Endothelial cell of umbilical vein (primary cell): ENCODE results near the gene LARP6. TPM values are rescaled to one million over a fixed set of nuclear protein-coding genes. Genes with fewer than 3 reads are reported as not detected.

Experiments used
- BruUV-seq: library from RNA; stranded (reverse); fragments of 400-500 nt; replicated peaks from 2 replicates; lab custom pipeline; 2021; lab: Mats Ljungman, UMichigan
- CTCF ChIA-PET: fragments of 300-600, 350-600 bp; sonication (Branson Sonifier 250); formaldehyde crosslinking; loops from one replicate; lab custom pipeline; 2021; ENCODE audit warnings: antibody characterized with exemption, inconsistent platforms; lab: Charles Lee
- POLR2A ChIA-PET: fragments of 300-600, 350-600 bp; sonication (Branson Sonifier 250); formaldehyde crosslinking; loops from one replicate; lab custom pipeline; 2021; ENCODE audit warnings: antibody characterized with exemption, inconsistent platforms; lab: Charles Lee
- DNase-seq: peaks from one replicate; pipeline ENCODE4 v3.0.0-alpha.2; 2011; ENCODE audit warnings: low read depth, low spot score
- FAIRE-seq: peaks from 2 replicates; lab custom pipeline; 2011; peaks lifted over from hg19 to GRCh38; lab: Jason Lieb, UNC
- H2AFZ ChIP-seq: 2 replicates; pipeline ENCODE4 v1.6.0; 2012; ENCODE audit warnings: low read depth, low read length, control low read depth, inconsistent platforms
- H3K27ac ChIP-seq: 2 replicates; pipeline ENCODE4 v1.5.1; 2011; ENCODE audit warnings: low read depth, mild to moderate bottlenecking, control low read depth, low read length, moderate library complexity; ENCODE audit not compliant: insufficient read depth
- H3K27me3 ChIP-seq, 2 experiments: 2 replicates each; pipeline versions ENCODE4 v1.6.0 to v1.6.1; 2011; ENCODE audit warnings: low read length in 2 of 2, mixed read lengths in 1 of 2; ENCODE audit not compliant: control insufficient read depth in 2 of 2, insufficient read depth in 2 of 2
- H3K36me3 ChIP-seq, 2 experiments: 2 replicates in 1 of 2; 3 replicates in 1 of 2; pipeline ENCODE4 v1.5.1; 2011; ENCODE audit warnings: low read length in 2 of 2, mild to moderate bottlenecking in 1 of 2, moderate library complexity in 1 of 2; ENCODE audit not compliant: control insufficient read depth in 2 of 2, insufficient read depth in 2 of 2; ENCODE audit errors: extremely low read depth in 1 of 2
- H3K4me1 ChIP-seq: 3 replicates; pipeline ENCODE4 v1.5.1; 2011; ENCODE audit warnings: mild to moderate bottlenecking, low read length; ENCODE audit not compliant: control insufficient read depth, insufficient read depth; ENCODE audit errors: extremely low read depth
- H3K4me2 ChIP-seq: 2 replicates; pipeline ENCODE4 v1.6.1; 2011; ENCODE audit warnings: low read length, control low read depth, mixed read lengths; ENCODE audit not compliant: insufficient read depth
- H3K4me3 ChIP-seq, 3 experiments: fragments of 200-600 bp in 1 of 3; sonication (generic), shearing (Covaris generic) in 1 of 3; replicated peaks in 1 of 3; 2 replicates each; pipeline ENCODE4 v1.5.1; 2011 to 2016; ENCODE audit warnings: control low read depth in 3 of 3, low read length in 3 of 3, mild to moderate bottlenecking in 2 of 3, inconsistent platforms in 1 of 3, low read depth in 1 of 3, moderate library complexity in 1 of 3; ENCODE audit not compliant: insufficient read depth in 1 of 3
- H3K79me2 ChIP-seq: 2 replicates; pipeline ENCODE4 v1.6.0; 2012; ENCODE audit warnings: low read length, inconsistent platforms; ENCODE audit not compliant: control insufficient read depth, insufficient read depth
- H3K9ac ChIP-seq: replicated peaks from 2 replicates; pipeline ENCODE3; 2011; ENCODE audit warnings: low read length, control low read depth; ENCODE audit not compliant: insufficient read depth; ENCODE audit errors: extremely low read depth
- H3K9me1 ChIP-seq: replicated peaks from 3 replicates; pipeline ENCODE4 v1.6.0; 2011; ENCODE audit warnings: mild to moderate bottlenecking, low read length; ENCODE audit not compliant: control insufficient read depth, insufficient read depth; ENCODE audit errors: extremely low read depth
- H3K9me3 ChIP-seq: replicated peaks from 2 replicates; pipeline ENCODE4 v1.5.1; 2012; ENCODE audit warnings: low read length, inconsistent platforms; ENCODE audit not compliant: control insufficient read depth, insufficient read depth
- H4K20me1 ChIP-seq: replicated peaks from 2 replicates; pipeline ENCODE3; 2011; ENCODE audit warnings: mild to moderate bottlenecking, low read length; ENCODE audit not compliant: control insufficient read depth, insufficient read depth; ENCODE audit errors: extremely low read depth
- CTCF ChIP-seq, 2 donors: IDR thresholded peaks; 1 replicate in 1 of 2; 2 replicates in 1 of 2; pipeline ENCODE4 v1.5.1; 2011; ENCODE audit warnings: low read length in 2 of 2, mild to moderate bottlenecking in 2 of 2, moderate library complexity in 2 of 2, control low read depth in 1 of 2, inconsistent platforms in 1 of 2, low read depth in 1 of 2; ENCODE audit not compliant: insufficient read depth in 1 of 2; ENCODE audit errors: extremely low read depth in 1 of 2
- EZH2 ChIP-seq: IDR thresholded peaks from 2 replicates; pipeline ENCODE4 v1.6.1; 2012; ENCODE audit warnings: borderline replicate concordance, low read depth, mild to moderate bottlenecking, moderate library complexity, low read length, inconsistent platforms; ENCODE audit not compliant: severe bottlenecking
- FOS ChIP-seq: IDR thresholded peaks from 2 replicates; pipeline ENCODE4 v1.6.1; 2011; ENCODE audit warnings: mild to moderate bottlenecking, low read length, moderate library complexity, borderline replicate concordance; ENCODE audit not compliant: insufficient read depth
- GATA2 ChIP-seq: IDR thresholded peaks from 2 replicates; pipeline ENCODE4 v1.7.0; 2011; ENCODE audit warnings: low read depth, mild to moderate bottlenecking, moderate library complexity, mixed read lengths, low read length; ENCODE audit not compliant: insufficient read length, insufficient read depth
- JUN ChIP-seq: IDR thresholded peaks from 2 replicates; pipeline ENCODE4 v1.6.1; 2011; ENCODE audit warnings: borderline replicate concordance, low read depth; ENCODE audit not compliant: insufficient read length, insufficient read depth
- MAX ChIP-seq: IDR thresholded peaks from 2 replicates; pipeline ENCODE4 v1.6.1; 2011; ENCODE audit not compliant: insufficient read depth, insufficient read length
- MYC ChIP-seq: IDR thresholded peaks from one replicate; pipeline ENCODE4 v1.6.1; 2011; ENCODE audit warnings: mild to moderate bottlenecking, low read depth, low read length
- POLR2A ChIP-seq: IDR thresholded peaks from 2 replicates; pipeline ENCODE4 v1.6.1; 2012; ENCODE audit warnings: low read depth, mild to moderate bottlenecking, control low read depth, low read length
- POLR2AphosphoS5 ChIP-seq: IDR thresholded peaks from 2 replicates; pipeline ENCODE4 v1.6.1; 2012; ENCODE audit warnings: low read depth, mild to moderate bottlenecking, control low read depth, low read length, moderate library complexity; ENCODE audit not compliant: insufficient read depth
- dilution Hi-C: fragments of 300-500 bp; cut with MboI; formaldehyde crosslinking; loops from one replicate; pipeline ENCODE4 v1.15.0; 2019; ENCODE audit warnings: low sequenced_read_pairs; ENCODE audit not compliant: extremely low pct_ligation_motif_present
- intact Hi-C: fragments of 100-400 bp; cut with micrococcal nuclease; formaldehyde crosslinking; loops from one replicate; pipeline ENCODE4 v1.10.0; 2022
- polyA plus RNA-seq, 4 experiments: library from polyadenylated mRNA; depleted of rRNA in 3 of 4; stranded (reverse) in 3 of 4; unstranded in 1 of 4; fragments of >200 nt; gene quantifications; 2 replicates each; pipeline versions ENCODE4 v1.2.1 to v1.2.3, GENCODE V29; 2011 to 2012; ENCODE audit warnings: missing spikeins in 1 of 4
- total RNA-seq: library from RNA; stranded (reverse); gene quantifications from 2 replicates; pipeline ENCODE4 v1.2.3, GENCODE V29; 2021

LARP6 gene
- total and polyA plus RNA-seq, 2 donors (not counting 3 experiments of a cell fraction or from before 2014, with no cell fraction given): 16.9 to 56.2 TPM

- H3K9me1 ChIP-seq: no peaks in the 10 kb centered on the region
- CTCF ChIA-PET: interaction anchor here (1.1 to 3.6 kb wide), 5 partner anchors 8 to 248 kb away, joined by 3 to 30 read pairs (median 7); no protein-coding TSS in a partner anchor
- peak overlapping the region; percentile 5 for H3K27ac ChIP-seq
- no peaks in the 10 kb centered on the region for H3K9me3 ChIP-seq
- H3K27me3 ChIP-seq: no peaks in the 10 kb centered on the region
- dilution Hi-C loops (no loop called here), intact Hi-C loops (no loop called here)
- H3K4me3 ChIP-seq: no peak overlapping the region
- no peak for TF ChIP-seq EZH2
- no peak for TF ChIP-seq FOS
- no peak for TF ChIP-seq CTCF (IDR thresholded peaks at IDR 0.05; ENCODE audit: extremely low read depth in 1 of 2, insufficient read depth in 1 of 2, low read depth in 1 of 2, low read length in 2 of 2)
- TF ChIP-seq JUN: no peak
- no peak for TF ChIP-seq MAX
- TF ChIP-seq GATA2: no peak
- no peak for TF ChIP-seq POLR2A
- no peak for TF ChIP-seq POLR2AphosphoS5
- TF ChIP-seq MYC: no peak
- no peaks in the 10 kb centered on the region for H3K79me2 ChIP-seq
- no peak overlapping the region for H3K9ac ChIP-seq
- DNase-seq (no peak), FAIRE-seq (no peak)
- no peak overlapping the region for H2AFZ ChIP-seq
- H3K36me3 ChIP-seq: peaks cover 0 to 18% of the 10 kb centered on the region in 2 experiments
- H3K4me1 ChIP-seq: peaks cover 14% of the 10 kb centered on the region
- POLR2A ChIA-PET: no interaction called here
- no peaks in the 10 kb centered on the region for H4K20me1 ChIP-seq
- BruUV-seq: no TSS peak
- peak overlapping the region; percentile 28 for H3K4me2 ChIP-seq
Measured at GRCh38 chr15:70833422-70833821, 20.5 kb downstream of the LARP6 start.
